Transverse colon (tissue), 3 donors: Measurements from ENCODE around the gene FXYD3.

Experiments
- CTCF ChIP-seq, 5 experiments: fragments of 200-600 bp in 3 of 5; fragments of 450-650 bp in 2 of 5; sonication (generic) in 3 of 5; IDR thresholded peaks; 1 replicate in 2 of 5; 2 replicates in 3 of 5; pipeline ENCODE4 v1.5.1; 2016 to 2017; ENCODE audit warnings: antibody characterized with exemption in 5 of 5, inconsistent platforms in 3 of 5, mild to moderate bottlenecking in 2 of 5, moderate library complexity in 1 of 5
- POLR2A ChIP-seq: fragments of 450-650 bp; IDR thresholded peaks from one replicate; pipeline ENCODE4 v1.6.1; 2016; ENCODE audit warnings: antibody characterized with exemption, mild to moderate bottlenecking, moderate library complexity

GRCh38 chr19:35083691-35084508 is 31.7 kb upstream of the FXYD3 start:
- no peak for TF ChIP-seq CTCF (IDR thresholded peaks at IDR 0.05)
- no peak for TF ChIP-seq POLR2A
